ENCODE measurements around the gene FRG1.

- TF ChIP-seq POLR2A (IDR thresholded peaks at IDR 0.05; ENCODE audit: low read length) (no peak), GATA1 (IDR thresholded peaks at IDR 0.05; ENCODE audit: low read depth, low read length) (no peak)
These were observed 41.3 kb downstream of the FRG1 start for GRCh38 chr4:189981970-189982369.

Measured in erythroblast (primary cell).